GM12801 (cell line): ENCODE measurements around the gene NDST1.

ENCODE experiments used
- TF ChIP-seq, protein P1 (sequence below): IDR thresholded peaks from one replicate; pipeline ENCODE4 v1.5.1; 2011; ENCODE audit warnings: control low read depth; ENCODE audit not compliant: insufficient read length; ENCODE audit errors: extremely low read depth

NDST1 gene

GRCh38 chr5:150598821-150599273, 90.9 kb downstream of the NDST1 start:
- TF ChIP-seq, protein P1, sequence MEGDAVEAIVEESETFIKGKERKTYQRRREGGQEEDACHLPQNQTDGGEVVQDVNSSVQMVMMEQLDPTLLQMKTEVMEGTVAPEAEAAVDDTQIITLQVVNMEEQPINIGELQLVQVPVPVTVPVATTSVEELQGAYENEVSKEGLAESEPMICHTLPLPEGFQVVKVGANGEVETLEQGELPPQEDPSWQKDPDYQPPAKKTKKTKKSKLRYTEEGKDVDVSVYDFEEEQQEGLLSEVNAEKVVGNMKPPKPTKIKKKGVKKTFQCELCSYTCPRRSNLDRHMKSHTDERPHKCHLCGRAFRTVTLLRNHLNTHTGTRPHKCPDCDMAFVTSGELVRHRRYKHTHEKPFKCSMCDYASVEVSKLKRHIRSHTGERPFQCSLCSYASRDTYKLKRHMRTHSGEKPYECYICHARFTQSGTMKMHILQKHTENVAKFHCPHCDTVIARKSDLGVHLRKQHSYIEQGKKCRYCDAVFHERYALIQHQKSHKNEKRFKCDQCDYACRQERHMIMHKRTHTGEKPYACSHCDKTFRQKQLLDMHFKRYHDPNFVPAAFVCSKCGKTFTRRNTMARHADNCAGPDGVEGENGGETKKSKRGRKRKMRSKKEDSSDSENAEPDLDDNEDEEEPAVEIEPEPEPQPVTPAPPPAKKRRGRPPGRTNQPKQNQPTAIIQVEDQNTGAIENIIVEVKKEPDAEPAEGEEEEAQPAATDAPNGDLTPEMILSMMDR = no peak

- TF ChIP-seq, protein P1 = no peak
Measured at GRCh38 chr5:150599281-150599680, 91.3 kb downstream of the NDST1 start.

GRCh38 chr5:150599917-150600511, 92.1 kb downstream of the NDST1 start:
- TF ChIP-seq, protein P1 = no peak

DNA sequence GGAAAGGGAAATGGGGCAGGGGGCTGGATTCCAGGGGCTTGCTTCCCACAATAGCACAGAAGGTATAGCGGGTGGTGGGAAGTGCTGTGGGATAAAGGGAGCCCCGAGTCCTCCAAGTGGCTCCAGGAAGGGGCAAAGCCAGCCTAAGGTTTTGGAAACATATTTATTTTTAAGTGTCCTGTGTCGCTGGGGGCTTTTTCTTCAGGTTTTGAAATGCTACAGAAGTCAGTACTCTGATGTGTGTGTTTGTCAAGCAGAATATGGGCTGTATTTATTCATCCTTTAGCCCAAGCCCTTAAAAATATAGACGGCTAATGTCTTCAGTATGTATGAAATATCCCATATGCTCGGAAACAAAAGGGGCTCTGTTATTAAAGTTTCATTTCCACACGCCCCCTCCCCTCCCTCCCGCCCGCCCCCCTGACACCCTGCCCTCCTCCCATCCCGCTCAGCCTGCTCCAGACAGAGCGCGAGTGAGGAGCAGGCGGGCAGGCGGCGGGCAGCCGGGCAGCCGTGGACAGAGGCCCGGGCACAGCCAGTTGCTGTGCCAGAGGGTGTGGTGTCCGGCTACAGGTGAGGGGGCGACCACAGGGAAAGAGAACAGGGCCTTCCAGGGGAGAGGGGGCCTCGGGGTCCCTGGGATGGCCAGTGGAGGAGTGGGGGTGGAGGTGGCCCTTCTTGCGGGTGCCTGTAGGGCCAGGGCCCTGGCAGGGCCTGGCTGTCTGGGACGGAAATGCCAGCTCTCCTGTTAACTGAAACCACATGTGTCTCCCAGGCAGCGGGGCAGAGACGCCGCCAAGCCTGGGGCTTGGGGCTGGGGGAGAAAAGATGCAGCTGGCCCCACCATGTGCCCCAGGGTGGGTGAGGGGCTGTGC, 92.9 kb downstream of the NDST1 start:
- TF ChIP-seq, protein P1 = no peak

DNA sequence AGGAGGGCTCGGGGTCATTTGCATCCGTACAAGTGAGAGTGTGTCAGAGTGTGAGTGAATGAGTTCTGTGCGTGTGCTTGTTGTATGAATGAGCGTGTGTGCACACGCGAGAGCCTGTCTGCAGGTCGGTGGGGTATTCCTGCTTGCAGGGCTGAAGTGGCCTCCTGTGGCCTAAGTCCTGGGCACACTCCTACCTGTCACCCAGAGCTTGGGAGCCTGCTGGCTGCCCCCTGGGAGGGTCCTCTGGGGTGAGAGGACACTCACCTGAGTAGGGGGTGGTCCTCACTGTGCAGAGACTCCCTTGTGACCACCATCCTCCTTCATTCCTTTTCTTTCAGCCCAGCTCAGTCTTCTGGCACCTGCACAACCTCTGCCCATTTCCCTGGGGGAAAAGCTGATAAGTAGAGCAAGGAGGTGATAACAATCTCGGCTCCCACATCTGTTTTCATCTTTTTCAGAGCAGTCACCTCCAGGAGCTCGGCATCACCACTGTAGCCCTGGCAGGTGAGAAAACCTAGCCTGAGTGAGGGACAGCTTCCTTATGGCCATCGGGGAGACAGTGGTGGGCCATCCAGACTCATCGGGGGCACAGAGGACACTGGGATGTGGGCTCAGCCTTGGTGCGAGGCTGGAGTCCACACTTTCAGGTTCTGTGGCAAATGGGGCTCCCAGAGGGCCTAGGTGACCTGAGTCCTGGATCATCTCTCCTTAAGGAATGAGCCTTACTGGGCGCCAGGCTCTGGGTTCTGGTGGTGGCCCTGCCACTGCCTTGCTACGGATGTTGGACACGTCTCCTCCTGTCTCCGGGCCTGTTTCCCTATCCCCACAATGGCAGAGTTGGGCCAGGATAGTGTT, 93.8 kb downstream of the NDST1 start:
- TF ChIP-seq, protein P1 = no peak

- TF ChIP-seq, protein P1 = no peak
Measured at GRCh38 chr5:150603052-150603451, 95.1 kb downstream of the NDST1 start.

DNA sequence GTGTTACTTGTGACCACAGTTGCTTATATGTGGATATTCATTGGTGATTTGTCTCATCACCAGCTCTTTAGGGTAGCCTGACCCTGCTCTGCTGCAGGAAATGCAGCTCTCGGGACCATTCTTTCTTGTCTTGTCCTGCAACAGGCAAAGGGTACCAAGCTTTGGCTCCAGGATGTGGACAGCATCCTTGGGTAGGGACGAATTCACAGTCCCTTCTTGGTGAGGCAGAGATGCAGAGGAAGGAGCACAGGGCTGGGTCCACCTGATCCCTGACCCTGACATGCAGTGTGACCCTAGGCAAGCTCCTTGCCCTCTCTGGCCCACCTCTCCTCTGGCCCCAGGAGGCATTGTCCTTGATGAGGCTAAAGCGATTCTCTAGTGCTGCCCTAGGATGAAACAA, 95.6 kb downstream of the NDST1 start:
- TF ChIP-seq, protein P1 = no peak
